Activated gamma-delta T cell treated with anti-CD3 and anti-CD28 coated beads, Interleukin-2, amount 50 U/mL, for 16 hours (primary cell): ENCODE measurements around the gene RNASE13.

Source experiments
- DNase-seq: peaks from one replicate; pipeline ENCODE4 v3.0.0-alpha.2; 2020; ENCODE audit warnings: low read depth

Gene RNASE13, protein sequence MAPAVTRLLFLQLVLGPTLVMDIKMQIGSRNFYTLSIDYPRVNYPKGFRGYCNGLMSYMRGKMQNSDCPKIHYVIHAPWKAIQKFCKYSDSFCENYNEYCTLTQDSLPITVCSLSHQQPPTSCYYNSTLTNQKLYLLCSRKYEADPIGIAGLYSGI

DNA sequence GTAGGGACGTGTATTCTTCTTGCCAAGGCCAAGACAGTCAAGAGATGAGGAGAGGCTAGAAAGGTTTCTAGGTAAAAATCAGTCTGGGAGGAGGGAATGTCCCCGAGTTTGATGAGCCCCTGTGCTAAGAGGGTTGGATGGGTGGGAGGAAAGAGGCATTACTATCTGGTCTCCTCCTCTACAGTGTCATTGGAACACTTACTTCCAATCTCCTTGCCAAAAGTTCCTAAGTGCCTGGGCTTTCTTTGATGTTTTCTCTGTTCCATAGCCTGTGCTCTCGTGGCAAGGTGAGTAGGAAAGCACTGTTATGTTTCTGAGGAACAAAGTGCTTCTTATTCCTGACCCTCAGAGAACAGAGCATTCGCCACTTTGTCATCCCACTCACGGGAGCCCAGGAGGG is at the start of gene RNASE13:
TSS of gene RNASE13 (minus strand) at position 101 of the 400 bp plus-strand sequence. CDS start 519 bp downstream, outside the sequence.
- DNase-seq: no peak

DNA sequence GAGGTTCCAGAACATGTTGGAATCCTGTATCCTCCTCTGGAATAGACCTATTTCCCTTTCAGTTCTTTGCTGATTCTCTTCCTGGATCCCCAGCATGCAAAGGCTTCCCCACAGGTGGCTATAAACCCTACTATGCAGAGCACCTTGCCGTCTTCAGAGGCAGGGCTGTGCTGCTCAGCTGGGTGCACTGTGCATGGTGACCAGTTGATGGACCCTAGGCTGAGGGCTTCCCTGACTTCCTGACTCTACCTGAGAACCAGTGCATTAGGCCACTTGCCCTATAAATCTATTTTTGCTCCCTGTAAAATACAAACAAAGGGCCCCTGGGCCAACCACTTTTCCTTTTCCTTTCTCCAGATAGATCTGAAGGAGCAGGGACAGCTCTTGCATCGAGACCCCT is 49.8 kb upstream of the RNASE13 start:
- no peak for DNase-seq

DNA sequence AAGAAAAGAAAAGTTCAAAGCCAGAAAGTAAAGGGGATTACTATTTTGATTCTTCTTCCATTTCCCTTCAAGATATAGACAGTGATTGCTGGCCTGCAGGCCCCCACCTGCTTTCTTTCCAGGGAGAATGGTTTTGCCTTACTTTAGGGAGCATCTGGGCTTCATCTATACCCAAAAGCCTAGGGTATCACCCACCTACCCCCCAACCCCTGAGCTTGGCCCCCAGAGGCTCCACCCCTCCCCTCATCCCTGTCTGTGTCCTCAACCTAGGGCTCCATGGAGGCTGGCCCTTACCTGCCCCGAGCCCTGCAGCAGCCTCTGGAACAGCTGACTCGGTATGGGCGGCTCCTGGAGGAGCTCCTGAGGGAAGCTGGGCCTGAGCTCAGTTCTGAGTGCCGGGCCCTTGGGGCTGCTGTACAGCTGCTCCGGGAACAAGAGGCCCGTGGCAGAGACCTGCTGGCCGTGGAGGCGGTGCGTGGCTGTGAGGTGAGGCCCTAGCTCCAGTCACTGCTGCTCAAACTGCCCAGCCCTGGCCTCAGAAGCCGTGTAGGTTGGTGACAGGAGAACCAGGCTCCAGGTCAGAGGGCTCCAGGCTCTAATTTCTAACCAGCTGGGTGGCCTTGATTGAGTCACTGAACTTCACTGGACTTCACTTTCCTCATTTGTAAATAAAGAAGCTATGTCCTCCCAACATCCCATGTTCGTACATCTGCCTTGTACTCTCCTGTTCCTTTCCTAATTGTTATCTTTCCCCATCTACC is 49.1 kb upstream of the RNASE13 start:
- no peak for DNase-seq

DNA sequence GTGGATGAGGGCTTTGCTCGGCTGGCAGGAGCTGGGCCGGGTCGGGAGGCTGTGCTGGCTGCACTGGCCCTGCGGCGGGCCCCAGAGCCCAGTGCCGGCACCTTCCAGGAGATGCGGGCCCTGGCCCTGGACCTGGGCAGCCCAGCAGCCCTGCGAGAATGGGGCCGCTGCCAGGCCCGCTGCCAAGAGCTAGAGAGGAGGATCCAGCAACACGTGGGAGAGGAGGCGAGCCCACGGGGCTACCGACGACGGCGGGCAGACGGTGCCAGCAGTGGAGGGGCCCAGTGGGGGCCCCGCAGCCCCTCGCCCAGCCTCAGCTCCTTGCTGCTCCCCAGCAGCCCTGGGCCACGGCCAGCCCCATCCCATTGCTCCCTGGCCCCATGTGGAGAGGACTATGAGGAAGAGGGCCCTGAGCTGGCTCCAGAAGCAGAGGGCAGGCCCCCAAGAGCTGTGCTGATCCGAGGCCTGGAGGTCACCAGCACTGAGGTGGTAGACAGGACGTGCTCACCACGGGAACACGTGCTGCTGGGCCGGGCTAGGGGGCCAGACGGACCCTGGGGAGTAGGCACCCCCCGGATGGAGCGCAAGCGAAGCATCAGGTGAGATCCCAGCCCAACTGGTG is 47.0 kb upstream of the RNASE13 start:
- no peak for DNase-seq

DNA sequence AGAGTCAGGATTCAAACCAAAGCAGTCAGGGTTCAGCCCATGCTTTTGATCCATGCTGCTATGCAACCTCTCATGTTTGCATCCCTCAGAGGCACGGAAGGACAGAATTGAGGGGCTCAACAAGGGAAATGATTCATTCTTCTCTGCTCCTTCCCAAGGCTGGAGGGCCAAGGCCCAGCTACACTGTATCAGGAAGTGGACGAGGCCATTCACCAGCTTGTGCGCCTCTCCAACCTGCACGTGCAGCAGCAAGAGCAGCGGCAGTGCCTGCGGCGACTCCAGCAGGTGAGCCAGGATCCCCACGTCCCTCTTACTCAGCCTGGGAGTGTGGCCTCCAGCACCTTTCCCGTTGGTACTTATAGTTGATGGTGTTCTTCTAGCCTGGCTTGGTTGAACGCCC is 44.1 kb upstream of the RNASE13 start:
- DNase-seq: no peak

DNA sequence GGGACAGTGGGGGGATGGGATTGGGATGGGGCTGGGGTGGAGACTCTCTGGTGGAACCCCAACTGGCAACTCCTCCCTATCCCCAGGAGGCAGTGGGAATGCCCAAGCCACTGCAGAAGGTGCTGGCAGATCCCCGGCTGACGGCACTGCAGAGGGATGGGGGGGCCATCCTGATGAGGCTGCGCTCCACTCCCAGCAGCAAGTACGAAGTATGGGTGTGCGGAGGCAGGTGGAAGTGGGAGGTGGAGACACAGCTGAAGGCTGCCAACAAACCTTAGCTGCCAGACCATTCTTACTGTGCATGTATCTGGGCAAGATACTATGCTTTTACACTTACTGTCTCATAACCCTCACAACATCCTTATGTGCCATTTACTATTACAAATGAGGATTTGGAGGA is 43.7 kb upstream of the RNASE13 start:
- no peak for DNase-seq

DNA sequence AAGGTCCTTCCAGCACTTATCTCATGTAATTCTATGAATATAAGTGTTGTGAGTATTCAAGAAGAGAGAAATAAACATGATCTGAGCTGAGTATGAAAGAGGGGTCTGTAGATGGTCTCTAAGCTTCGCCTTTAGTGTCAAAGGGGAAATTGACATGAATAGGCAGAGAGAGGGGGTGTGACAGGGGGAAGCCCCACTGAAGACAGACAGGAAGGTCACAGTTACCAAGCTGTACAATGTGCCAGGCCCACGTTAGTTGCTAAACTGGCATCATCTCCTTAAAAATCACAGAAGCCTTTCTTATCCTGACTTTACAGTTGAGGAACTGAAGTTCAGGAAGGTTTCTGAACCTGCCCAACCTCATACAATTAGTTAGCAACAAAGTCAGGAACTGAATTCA is 43.1 kb upstream of the RNASE13 start:
- DNase-seq: no peak

DNA sequence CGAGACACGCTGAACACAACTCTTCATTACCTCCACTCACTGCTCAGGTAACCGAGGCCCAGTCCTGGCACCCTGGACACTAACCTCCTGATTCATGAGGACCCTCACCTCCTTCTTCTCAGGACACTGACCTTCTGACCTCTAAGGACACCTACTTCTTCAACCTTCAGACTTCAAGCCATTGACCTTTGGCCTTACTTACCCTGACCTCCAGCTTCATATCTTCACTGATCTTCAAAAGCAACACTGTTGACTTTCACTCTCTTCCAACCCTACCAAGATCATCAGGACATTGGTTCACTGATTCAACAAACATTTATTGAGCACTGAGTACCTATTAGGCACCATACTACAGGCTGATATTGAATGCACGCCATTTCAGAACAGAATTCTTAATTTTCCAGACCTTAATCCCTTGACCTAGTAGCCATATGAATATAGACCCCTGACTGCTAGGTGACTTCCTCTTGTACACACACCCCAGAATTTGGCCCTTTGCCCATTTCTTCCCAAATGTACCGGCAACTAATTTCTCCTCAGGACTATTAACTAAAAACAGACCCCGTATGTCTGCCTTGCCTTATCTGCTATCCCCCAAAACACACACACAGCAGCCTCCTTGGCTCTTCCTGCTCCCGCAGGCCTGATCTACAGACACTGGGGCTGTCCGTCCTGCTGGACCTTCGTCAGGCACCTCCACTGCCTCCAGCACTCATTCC is 41.3 kb upstream of the RNASE13 start:
- DNase-seq: no peak

DNA sequence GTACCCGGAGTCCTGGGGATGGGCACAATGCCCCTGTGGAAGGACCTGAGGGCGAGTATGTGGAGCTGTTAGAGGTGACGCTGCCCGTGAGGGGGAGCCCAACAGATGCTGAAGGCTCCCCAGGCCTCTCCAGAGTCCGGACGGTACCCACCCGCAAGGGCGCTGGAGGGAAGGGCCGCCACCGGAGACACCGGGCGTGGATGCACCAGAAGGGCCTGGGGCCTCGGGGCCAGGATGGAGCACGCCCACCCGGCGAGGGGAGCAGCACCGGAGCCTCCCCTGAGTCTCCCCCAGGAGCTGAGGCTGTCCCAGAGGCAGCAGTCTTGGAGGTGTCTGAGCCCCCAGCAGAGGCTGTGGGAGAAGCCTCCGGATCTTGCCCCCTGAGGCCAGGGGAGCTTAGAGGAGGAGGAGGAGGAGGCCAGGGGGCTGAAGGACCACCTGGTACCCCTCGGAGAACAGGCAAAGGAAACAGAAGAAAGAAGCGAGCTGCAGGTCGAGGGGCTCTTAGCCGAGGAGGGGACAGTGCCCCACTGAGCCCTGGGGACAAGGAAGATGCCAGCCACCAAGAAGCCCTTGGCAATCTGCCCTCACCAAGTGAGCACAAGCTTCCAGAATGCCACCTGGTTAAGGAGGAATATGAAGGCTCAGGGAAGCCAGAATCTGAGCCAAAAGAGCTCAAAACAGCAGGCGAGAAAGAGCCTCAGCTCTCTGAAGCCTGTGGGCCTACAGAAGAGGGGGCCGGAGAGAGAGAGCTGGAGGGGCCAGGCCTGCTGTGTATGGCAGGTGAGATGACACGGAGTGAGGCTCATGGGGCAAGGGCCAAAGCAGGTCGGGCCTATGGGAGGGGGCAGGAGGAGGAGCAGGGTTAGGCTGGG is 40.0 kb upstream of the RNASE13 start:
- DNase-seq: no peak

DNA sequence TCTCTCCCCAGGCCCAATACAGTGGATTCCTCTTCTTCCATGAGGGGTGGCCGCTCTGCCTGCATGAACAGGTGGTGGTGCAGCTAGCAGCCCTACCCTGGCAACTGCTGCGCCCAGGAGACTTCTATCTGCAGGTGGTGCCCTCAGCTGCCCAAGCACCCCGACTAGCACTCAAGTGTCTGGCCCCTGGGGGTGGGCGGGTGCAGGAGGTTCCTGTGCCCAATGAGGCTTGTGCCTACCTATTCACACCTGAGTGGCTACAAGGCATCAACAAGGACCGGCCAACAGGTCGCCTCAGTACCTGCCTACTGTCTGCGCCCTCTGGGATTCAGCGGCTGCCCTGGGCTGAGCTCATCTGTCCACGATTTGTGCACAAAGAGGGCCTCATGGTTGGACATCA is 39.3 kb upstream of the RNASE13 start:
- DNase-seq: no peak

DNA sequence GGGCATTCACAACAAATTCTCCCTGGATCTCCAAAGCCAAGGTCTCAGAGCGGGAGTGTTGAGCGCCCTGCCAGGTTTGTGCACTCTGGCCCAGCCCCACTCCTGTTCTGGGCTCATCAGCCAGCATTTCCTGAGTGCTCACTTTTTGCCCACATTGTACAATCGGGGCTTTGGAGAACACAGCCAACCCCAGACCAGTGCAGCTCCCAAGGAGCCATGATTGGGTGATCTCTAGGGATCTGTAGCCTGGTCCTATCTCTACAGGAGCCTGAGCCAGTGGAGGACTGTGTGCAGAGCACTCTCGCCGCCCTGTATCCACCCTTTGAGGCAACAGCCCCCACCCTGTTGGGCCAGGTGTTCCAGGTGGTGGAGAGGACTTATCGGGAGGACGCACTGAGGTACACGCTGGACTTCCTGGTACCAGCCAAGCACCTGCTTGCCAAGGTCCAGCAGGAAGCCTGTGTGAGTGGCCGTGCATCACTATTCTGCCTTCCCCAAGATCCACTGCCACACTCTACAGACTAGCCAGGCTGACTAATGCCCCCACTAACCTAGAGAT is 38.3 kb upstream of the RNASE13 start:
- DNase-seq: no peak

DNA sequence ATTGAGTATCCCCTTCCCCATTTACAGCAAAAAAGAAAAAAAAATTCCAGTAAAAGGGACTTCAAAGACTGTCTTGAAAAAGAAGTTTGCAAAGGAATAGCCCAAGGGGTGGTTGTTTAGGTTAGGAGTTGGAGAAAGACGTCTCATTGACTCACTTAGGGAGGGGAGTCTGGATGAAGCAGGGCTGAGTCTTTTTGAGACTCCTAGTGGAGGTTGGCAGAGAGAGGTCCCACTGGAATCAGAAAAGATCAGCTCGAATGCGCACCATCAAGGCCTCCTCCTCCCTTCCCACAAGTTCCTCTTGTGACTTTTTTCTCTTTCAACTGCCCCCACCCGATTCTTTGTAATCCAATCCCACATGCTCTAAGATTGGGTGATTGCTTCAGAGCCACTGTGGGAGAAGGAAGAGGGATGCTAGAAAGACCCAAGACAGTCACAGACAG is 37.4 kb upstream of the RNASE13 start:
- DNase-seq: no peak

DNA sequence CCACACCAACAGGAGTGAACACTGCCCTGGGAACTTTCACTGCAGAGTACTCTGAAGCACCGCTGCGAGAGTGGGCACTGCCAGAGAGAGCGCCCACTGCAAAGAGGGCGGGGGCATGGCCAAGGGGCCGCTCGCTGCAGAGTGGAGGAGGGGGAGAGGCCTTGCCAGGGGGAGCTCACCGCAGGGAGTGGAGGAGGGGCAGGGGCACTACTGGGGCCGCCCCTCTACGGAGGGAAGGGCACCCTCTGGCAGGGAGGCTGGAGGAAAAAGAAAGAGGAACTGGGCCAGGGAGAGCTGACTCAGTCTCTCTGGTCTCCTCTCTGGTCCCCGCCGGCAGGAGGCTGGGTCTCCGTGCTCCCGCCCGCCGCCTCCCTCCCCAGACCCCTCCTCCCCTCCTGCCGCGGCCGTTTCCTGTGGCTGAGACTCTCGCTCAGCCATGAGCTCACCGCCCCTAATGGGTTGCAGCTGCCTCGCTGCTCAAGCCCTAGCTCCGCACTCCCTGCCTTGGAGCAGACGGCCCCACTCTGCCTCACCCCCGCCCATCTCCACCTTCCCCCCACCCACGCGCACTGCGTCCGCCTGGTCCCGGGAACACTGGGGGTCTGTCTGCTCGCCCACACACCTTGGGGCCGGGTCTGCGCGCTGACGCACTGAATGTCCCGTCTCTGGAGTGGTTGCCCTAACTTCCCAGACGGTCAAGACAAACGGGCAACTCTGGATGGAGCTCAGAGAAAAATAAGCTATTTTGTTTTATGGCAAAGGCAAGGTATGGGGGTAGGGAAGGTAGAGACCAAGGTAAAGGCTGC is 36.8 kb upstream of the RNASE13 start:
- DNase-seq: no peak

DNA sequence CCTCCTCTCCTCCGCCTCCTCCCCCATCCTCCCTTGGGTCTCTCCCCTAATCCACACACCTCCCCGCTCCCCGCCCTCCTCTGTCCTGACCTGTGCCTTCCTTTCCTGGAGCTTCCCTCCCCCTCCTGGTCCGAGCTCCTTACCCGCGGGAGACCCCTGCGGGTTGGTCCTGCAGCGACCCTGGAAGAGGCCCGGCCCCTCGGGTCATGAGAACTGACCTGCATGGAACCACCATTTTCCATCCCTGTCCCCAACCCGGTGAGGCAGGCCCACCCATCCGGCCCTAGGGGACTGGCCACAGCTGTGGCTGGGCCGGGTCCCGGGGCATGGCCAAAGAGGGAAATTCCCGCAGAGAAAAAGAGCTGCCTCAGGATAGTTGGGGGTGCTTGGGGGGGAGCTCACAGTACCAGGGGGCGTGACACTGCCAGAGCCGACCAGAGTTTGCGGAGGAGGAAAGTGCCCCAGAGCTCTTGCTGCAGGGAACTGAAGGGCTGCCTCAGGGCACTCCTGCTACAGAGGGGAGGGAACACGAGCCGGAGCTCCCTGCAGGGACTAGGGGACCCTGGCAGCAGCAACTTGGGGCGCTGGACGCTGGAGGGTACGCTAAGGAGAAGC is 36.1 kb upstream of the RNASE13 start:
- DNase-seq: no peak

DNA sequence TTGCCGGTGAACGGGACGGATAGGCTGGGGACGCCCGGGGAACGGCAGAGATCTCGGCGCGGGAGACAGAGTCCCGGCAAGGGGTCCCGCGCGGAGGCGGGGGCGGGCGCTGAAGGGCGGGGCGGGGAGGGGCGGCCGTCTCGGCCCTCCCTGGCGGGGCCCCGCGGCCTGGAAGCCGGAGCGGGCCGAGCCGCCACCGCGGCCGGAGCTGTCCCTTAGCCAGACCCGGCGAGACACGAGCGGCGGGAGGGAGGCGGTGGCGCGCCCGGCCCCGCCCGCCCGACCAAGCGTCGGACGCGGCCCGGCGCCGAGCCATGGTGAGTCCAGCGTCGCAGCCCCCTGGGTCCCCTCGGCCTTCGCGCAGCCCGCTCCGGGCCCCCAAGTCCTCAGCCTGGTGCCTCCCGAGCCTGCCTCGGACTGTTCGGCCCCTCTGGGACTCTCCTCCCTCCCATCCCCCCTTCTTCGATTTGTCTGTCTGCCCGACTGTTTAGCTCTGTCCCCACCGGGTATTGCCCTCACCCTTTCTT is 35.5 kb upstream of the RNASE13 start, which contains the start of gene ARHGEF40:
TSS of gene ARHGEF40 (plus strand) at position 222 of the 527 bp plus-strand sequence. CDS start at position 315, 93 bp downstream.
- DNase-seq: no peak

DNA sequence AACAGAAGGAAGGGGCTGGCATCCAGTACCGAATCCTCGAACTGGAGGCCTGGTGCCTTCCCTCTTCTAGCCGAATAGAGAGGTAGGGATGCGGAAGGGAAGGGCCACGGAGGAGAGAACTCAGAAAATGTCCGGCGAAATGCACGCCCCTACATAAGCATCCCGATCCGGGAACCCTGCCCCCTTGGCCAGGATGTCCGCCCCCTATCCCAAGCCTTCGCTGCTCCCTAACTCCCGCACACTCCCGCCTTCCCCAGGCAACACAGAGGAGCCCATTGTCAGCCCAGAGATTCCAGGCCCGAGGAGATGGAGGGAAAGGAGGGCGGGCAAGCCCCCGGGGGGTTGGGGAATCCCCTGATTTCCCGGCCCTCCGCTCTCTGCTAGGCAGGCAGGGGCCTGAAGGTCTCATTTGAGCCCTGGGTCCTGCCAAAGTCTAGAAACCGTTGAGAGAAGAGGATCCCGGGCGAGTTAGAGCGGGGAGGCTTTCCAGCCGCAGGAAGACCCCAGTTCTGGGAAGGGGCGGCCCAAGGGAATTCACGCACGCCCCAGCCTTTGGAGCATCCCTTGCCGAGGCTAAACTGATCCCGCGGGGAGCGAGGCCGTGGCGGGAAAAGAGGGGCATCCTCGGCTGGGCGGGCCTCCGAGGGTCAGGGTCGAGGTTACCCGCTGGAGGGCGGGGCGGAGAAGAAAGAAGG is 34.9 kb upstream of the RNASE13 start:
- no peak for DNase-seq

DNA sequence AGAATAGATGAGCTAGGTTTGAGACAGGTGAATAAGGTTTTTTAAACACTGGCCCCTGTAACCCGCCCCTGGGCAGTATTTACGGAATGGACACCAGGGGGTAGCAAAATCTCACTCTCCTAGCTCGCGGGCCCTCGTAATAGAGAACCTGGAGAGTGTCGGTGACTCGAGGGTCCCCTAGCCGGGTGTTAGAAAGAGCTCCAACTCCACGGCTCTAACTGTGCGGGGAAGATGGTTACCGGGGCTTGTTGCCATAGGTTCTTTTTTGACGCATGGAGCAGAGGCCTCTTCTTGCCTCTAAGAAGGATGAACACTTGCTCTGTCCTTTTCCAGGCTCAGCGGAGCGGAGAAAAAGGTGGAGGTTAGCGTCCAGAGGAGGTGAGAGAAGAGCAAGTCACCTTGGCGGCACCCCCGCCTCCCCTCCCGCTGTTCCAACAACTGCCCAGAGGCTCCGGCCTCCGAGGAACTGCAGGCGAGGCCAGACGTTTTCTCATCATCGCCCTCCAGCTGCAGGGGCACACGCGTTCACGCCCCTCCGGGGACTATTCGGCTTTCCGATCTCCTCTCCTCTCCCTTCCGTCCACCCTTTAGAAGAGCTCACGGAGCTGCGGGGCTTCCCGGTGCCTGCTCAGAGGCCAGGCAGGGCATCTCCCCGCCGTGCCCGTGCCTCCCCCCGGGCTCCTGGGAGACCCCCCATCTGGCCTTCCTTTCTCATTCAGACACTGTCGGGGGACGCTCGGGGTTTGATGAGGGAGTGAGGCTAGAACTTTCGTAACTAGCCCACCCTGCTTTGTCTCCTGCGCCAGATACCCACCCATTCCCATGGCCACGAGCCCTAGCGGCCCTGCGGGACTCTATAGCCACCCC is 34.1 kb upstream of the RNASE13 start:
- no peak for DNase-seq

DNA sequence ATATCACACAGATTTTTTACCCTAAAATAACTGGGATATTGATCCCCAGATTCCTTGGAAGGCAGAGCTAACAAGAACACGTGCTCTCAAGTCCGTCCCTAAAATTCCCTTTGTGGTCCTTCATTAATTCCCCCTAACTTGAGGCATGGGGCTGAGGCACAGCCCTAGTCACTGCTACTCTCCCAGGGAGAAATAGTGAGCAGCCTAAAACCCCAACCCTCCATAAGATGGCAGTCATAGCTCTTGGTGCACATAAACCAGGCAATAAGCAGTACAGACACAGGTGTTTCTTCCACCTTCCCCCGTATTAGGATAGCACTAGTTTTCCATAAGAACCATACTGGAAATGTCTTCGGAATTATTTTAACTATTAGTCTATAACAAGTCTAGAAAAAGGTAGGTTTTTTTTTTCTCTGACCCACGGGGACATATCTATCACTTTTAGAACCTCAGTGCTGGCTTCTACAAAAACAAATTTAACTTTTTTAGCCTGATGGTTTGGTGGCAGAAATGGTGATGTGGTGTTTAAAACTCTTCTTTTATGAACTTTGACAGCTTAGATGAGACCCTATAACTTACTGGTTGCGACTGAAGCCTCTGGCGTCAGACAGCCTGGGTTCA is 32.4 kb upstream of the RNASE13 start:
- DNase-seq: no peak
